GM21381 (cell line): ENCODE data around the gene KNL1.
"Not testable (repeated sequence)": the region's sequence is repeated elsewhere in the genome, so short reads cannot be mapped to it uniquely, and the experiment has no call there.

Source experiments
- ATAC-seq: cut with Tn5 transposase; IDR thresholded peaks from one replicate; pipeline ENCODE4 v1.9.1; 2021; ENCODE audit warnings: mild to moderate bottlenecking, moderate library complexity; ENCODE audit not compliant: unreplicated experiment

Gene KNL1

DNA sequence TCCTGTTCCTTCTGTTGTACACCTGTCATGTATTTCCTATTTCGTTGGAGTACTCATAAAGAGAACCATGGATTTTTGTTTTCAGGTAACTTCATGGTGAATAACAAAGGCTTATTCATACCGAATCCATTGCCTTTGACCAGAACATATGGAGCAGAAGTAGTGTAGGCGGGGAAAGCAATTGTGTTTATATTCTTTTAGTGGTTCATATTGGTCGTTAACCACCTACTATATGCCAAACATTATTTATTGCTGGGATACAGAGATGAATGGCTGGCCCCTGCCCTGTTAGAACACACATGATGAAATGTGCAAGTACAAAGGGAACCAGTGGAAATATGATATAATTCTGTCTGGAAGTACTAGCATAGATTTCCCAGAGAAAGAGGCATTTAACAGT lies 15.2 kb upstream of the KNL1 start:
- no peak for ATAC-seq

DNA sequence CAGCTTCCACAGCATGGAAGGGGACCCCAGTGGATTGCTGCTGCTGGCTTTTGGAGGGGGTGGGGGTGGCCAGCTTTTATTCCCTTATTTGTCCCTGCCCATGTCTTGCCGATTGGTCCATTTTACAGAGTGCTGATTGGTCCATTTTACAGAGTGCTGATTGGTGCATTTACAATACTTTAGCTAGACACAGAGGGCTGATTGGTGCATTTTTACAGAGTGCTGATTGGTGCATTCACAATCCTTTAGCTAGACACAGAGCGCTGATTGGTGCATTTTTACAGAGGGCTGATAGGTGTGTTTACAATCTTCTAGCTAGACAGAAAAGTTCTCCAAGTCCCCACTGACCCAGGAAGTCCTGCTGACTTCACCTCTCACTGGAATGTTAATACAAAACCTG lies 12.3 kb upstream of the KNL1 start:
- not testable (repeated sequence) for ATAC-seq

DNA sequence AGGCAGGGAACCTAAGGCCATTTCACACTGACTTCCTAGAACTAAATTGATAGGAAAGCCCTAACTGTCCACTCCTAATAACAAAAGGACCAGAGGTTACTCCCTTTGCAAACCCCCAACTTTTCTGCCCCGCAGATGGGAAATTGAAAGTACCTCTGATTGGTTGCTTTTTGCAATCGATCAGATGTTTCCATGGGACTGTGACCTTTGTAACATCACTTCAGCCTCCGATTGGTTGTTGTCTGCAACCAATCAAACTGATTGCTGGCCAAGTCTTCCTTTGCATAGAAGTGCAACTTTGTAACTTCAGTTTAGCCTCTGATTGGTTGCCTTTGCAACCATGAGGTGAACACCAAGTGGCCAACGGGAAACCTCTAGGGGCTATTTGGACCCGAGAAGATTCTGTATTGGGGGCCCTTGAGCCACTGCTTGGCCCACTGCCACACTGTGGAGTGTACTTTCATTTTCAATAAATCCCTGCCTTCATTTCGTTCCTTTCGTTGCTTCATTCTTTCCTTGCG lies 11.3 kb upstream of the KNL1 start:
- ATAC-seq = no peak

- ATAC-seq = no peak
Measured at GRCh38 chr15:40584191-40584590, 9.9 kb upstream of the KNL1 start.

GRCh38 chr15:40590667-40591050 lies 3.4 kb upstream of the KNL1 start:
- no peak for ATAC-seq

DNA sequence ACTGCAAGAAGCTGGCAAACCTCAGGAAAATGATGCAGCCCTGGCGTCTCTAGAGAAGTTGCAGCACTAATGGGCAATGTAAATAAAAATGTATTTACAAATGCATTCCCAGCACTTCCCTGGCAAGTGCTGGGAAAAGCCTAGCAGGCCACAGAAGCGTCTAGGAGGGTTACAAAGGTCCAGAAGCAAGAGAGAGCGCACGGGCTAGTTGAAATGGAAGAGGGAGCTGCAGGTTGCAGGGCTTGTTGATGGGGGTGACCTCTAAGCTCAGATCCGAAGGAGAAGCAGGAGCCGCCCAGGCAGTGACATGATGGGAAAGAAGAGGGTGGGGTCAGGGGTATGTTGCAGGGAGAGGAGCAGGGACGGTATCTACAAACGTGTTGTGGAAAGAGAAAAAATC lies 2.7 kb upstream of the KNL1 start:
- ATAC-seq = no peak

DNA sequence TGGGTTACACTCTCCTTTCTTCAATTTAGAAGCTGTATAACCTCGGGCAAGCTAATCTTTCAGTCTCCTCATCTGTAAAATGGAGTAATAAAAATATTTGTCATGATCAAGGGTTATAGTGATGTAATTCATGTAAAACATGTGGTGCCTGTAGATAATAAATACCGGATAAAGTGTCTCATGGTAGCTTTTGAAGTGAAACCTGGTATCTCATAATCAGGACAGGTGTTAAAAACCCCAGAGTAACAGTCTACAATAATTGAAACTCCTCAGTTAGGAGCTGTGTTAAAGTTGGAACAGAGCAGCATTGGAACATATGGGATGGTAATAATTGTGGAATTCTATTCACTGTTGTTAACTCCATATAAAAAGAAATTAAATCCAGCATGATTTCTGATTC lies 884 bp upstream of the KNL1 start:
- no peak for ATAC-seq

GRCh38 chr15:40594429-40594836 lies 384 bp downstream of the KNL1 start:
- ATAC-seq = peak; percentile 47

DNA sequence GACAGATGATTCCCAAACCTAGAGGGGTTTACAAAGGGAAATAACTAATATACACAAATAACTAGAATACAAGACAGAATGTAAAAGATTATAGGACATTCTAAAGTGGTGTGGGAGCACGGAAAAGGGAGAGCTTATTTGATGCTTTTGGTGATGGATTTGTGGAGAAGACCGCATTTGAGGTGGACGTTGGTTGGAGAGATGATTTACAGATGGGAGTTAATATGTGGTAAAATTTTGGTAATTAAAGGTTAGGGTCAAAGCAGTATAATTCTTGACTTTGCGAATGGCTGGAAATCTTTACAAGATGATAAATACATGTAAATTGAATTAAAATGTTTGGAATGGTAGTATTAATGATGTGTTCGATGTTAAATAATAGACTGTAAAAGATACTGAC lies 1.2 kb downstream of the KNL1 start:
- ATAC-seq = no peak

GRCh38 chr15:40595773-40596172 lies 1.7 kb downstream of the KNL1 start:
- no peak for ATAC-seq

DNA sequence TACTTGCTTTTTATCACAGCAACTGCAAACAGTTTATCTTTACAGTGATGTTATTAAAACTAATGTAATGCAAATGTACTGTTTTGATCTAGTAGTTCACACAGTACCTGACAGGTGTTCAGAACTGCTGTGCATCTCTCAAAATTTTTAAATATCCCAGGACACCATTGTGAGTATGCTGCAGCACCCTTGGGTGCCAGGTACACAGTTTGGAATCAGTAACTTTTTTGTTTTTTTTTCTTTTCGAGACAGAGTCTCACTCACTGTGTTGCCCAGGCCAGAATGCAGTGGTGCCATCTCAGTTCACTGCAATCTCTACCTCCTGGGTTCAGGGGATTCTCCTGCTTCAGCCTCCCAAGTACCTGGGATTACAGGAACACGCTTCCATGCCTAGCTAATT lies 3.0 kb downstream of the KNL1 start:
- no peak for ATAC-seq

DNA sequence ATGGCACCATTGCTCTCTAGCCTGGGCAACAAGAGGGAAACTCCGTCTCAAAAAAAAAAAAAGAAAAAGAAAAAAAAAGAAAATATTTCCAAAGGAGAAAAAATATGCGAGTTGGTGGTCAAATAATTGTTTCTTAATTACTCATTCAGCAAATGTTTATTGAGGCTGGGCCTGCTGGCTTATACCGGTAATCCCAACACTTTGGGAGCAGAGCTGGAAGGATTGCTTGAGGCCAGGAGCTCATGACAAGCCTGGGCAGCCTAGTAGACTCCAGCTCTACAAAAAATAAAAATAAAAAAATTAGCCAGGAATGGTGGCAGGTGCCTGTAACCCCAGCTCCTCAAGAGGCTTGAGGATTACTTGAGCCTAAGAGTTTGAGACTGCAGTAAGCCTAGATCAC lies 4.1 kb downstream of the KNL1 start:
- no peak for ATAC-seq

DNA sequence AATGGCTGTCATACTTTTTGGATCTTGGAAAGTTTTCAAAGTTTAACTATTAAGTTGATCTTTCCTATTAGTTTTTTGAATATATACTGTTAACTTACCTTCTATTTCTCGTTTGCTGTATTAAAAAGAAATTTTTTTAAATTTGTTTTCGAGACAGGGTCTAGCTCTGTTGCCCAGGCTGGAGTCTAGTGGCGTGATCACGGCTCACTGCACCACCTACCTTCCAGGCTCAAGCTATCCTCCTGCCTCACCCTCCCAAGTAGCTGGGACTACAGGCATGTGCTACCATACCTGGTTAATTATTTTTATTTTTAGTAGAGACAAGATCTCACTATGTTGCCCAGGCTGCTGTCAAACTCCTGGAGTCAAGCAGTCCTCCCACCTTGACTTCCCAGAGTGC lies 4.6 kb downstream of the KNL1 start:
- ATAC-seq = no peak

DNA sequence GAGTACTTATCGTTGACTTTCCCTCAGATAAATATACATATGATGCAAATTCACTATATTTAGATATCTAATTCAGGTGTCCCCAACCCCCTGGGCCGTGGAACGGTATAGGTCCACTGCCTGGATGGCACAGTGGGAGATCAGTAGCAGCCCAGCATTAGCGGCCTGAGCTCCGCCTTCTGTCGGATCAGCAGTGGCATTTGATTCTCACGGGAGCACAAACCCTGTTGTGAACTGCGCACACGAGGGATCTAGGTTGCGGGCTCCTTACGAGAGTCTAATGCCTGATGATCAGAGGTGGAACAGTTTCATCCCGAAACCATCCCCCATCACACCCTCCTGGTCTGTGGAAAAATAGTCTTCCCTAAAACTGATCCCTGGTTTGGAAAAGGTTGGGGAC lies 6.9 kb downstream of the KNL1 start:
- ATAC-seq = no peak

GRCh38 chr15:40603935-40604334 lies 9.9 kb downstream of the KNL1 start:
- no peak for ATAC-seq

DNA sequence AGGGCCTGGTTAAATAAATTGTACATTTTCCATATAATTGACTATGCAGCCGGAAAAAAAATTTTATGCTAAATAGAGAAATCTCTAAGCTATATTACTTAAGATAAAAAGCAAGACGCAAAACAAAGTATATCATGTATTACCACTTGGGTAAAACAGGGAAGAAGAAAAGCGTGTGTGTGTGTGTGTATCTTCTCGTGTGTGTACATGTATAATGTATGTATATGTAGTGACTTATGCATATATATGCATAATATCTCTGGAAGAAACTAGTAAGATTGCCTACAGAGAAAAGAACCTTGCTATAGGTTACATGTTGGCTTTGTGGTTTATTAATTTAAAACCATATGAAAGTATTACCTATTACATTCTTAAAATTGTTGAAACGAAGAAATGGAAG lies 19.0 kb downstream of the KNL1 start:
- no peak for ATAC-seq

DNA sequence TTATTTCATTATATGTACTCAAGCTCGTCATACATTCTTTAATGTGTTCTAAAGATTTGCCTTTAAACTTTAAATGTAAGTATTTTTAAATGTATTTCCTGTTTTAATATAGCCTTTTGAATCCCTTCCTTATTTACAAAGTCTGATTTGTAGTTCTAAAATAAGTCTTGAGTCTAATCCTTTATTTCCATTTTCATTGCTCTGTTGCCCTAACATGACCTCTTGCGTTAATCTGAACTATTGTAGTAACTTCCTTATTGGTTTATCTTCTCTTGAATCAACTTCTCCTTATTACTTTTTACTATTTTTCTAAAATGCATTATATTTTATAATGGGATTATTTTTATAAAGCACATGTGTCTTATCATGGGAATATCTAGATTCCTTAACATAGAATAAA lies 24.0 kb downstream of the KNL1 start:
- no peak for ATAC-seq

DNA sequence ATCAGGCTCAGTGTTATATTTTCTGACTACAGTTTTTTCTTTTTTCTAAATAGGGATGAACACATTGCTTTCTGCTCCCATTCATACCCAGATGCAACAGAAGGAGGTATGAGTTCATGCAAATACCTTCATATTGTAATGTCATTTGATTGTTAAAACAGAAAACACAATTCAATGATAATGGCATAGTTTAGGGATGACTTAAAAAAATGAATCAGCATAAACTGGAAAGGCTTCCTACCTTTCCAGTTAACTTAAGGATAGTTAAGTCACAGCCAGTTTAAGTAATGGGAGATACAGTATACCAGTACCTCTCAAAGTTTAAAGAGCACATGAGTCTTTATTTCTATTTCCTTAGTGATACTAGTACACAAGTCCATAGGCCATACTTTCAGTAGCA lies 24.9 kb downstream of the KNL1 start:
- no peak for ATAC-seq

DNA sequence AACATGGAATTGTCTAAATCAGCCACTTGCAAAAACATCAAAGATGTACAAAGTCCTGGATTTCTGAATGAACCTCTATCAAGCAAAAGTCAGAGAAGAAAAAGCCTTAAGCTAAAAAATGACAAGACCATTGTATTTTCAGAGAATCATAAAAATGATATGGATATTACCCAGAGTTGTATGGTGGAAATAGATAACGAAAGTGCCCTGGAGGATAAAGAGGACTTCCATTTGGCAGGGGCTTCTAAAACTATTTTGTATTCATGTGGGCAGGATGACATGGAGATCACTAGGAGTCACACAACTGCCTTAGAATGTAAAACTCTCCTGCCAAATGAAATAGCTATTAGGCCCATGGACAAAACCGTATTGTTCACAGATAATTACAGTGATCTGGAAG lies 29.3 kb downstream of the KNL1 start:
- no peak for ATAC-seq

DNA sequence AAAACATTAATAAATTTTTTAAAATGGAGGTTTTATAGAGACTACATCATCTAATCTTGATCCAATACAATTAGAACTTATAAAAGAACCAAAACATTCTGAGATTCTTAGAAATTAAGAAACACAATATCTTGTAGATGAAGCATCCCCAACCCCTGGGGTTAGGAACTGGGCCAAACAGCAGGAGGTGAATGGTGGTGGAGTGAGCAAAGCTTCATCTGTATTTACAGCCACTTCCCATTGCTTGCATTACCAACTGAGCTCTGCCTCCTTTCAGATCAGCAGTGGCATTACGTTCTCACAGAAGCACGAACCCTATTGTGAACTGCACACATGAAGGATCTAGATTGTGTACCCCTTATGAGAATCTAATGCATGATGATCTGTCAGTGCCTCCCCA lies 36.3 kb downstream of the KNL1 start:
- no peak for ATAC-seq

GRCh38 chr15:40633178-40633577 lies 39.1 kb downstream of the KNL1 start:
- ATAC-seq = no peak

DNA sequence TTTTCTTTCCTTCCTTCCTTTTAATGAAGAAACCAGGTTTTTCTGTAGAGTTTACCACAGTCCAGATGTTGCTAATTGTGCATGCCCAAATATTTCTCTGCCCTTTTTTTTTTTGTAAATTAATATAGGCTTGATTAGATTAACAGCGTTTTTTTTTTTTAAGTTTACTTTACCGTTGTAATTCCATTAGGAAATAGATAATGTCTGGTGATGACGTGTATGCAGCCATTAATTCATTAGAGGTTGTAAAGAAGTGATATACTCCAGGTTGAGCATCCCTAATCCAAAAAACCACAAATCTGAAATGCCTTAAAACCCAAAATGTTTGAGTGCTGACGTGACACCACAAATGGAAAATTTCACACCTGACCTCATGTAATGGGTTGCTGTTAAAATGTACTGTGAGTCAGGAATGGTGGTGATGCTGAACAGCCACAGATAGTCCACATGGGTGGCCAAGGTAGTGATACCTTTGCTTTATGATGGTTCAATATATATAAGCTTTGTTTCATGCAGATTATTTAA lies 43.2 kb downstream of the KNL1 start:
- ATAC-seq = no peak

DNA sequence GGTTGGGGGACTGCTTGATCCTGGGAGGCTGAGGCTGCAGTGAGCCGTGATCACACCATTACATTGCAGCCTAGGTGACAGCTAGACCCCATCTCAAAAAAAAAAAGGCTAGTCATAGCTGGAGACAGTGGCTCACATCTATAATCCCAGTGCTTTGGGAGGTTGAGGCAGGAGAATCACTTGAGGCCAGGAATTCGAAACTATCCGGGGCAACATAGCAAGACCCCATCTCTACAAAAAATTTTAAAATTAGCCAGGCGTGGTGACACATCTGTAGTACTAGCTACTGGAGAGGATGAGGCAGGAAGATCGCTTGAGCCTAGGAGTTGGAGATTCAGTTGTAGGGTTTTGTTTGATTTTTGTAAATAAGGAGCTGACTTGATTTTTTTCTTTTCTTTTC lies 45.6 kb downstream of the KNL1 start:
- ATAC-seq = no peak

DNA sequence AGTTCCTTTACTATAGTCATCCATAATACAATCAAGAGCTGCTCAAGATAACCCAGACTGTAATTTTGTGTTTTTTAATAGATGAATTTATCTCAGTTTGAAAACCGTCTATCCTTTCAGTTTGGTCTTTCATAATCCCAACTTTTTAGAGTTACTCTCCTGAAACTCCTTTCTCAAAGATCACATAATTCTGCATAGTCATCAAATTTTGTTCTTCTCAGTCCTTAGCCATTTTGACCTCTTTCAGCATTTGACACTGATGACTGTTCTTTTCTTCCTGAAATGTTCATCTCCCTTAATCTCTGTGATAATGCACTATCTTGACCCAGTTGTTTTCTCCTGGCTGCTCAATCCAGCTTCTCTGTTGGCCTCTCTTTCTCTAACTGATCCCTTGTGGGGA lies 53.5 kb downstream of the KNL1 start:
- no peak for ATAC-seq
